Activated effector memory CD4-positive, alpha-beta T cell treated with Interleukin-2 at 50 U/mL for 16 hours (primary cell): Measurements from ENCODE around the gene SLC5A11.
"Not testable (repeated sequence)": the region's sequence is repeated elsewhere in the genome, so short reads cannot be mapped to it uniquely, and the experiment has no call there.

Experiments
- DNase-seq: peaks from one replicate; pipeline ENCODE4 v3.0.0-alpha.2; 2020

The SLC5A11 gene

DNA sequence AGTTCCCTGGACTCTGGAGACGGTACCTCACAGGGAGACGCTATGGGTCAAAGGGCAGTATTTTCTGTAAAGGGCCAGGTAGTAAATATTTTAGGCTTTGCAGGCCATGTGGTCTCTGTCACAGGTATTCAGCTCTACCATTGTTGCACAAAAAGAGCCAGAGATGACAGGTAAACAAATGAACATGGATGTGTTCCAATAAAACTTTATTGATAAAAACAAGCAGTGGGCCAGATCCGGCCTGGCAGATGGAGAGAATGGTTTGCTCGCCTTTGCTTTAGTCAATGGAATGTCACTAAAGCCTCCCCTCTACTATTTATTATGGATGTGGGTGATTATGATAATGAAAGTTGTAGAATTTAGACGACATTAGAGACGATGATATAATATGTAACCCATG lies 8.9 kb upstream of the SLC5A11 start:
- DNase-seq = no peak

DNA sequence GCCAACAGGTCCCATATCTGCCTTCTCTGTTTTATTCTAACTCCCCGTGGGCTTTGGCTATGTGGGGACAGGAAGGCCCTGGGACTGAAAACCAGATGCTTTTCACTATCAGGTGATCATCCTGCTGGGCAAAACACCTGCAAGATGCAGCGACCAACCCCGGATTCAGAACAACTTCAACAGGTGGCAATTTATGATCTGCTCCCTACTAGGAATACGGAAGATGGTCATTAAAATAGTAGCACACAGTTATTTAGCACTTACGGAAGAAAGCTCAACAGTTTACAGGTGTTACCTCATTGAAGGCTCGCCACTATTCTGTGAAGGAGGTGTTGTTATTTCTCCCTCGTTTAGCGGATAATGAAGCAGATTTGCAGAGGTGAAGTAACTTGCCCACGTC lies 7.8 kb upstream of the SLC5A11 start:
- DNase-seq = no peak

DNA sequence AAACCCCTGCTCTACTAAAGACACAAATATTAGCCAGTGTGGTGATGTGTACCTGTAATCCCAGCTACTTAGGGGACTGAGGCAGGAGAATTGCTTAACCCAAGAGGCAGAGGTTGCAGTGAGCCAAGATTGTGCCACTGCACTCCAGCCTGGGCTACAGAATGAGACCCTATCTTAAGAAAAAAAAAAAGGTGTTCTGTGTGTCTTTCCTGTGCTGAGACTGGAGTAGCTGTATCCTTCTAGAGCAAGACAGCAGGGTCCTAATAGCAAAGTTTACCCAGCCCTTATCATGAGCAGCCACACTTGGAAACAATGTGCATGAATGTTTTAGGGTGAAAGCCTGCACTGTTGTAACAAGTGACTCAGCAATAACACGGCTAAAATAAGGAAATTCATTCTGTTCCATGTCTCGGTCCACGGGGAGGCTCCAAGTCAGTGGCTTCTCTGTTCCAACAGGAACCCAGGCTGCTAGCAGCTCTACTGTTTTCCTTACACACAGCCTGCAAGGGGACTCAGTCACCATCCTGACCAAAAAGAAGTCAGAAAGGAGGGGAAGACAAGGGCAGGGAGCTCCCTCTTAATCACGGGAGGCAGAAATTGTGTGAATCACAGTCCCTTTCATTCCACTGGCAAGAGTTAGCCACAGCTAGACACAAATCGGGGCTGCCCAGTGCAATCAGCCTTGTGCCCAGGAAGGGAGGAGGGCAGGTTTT lies 7.1 kb upstream of the SLC5A11 start:
- no peak for DNase-seq

DNA sequence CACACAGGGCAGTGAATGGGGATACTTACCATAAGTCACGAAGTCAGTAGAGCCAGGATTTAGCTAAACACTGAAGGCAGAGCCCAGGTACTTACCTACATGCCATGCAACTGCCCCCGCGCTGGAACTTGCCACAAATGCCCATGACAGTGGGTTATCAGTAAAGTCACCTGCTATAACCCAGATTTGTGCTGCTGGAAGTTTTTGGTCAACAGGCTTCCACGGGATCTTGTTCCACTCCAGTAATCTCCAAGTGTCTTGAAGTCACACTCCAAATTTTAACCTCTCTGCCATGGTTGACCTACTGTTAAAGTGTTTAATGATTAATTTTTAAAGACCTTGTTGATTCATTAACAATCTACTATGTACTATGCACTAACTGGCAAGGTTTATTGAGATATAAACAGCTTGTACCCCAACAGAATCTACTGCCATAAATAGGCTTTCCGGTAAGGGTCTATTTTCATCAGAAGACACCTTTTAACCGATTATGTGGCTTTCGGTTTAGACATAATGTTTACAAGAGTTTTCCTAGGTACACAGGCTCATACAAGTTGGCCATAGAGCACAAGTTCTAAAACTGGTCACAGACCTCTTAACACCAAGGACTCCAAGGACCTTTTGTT lies 6.3 kb upstream of the SLC5A11 start:
- DNase-seq = no peak

- no peak for DNase-seq
Observed at GRCh38 chr16:24841291-24841690, 4.5 kb upstream of the SLC5A11 start.

GRCh38 chr16:24844101-24845030 lies 1.4 kb upstream of the SLC5A11 start:
- no peak for DNase-seq

GRCh38 chr16:24845031-24845365 lies 765 bp upstream of the SLC5A11 start:
- DNase-seq = not testable (repeated sequence)

GRCh38 chr16:24846548-24847357 lies 990 bp downstream of the SLC5A11 start:
- no peak for DNase-seq

DNA sequence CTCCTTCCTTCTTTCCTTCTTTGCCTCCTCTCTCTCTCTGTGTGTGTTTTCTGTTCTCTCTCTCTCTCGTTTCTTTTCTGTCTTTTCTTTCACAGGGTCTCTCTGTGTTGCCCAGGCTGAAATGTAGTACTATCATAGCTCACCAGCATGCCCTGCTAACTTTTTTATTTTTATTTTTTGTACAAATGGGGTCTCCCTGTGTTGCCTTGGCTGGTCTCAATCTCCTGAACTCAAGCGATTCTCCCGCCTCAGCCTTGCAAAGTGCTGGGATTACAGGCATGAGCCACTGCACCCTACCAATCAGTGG lies 1.5 kb downstream of the SLC5A11 start:
- no peak for DNase-seq

- no peak for DNase-seq
Observed at GRCh38 chr16:24848065-24848464, 2.3 kb downstream of the SLC5A11 start.

DNA sequence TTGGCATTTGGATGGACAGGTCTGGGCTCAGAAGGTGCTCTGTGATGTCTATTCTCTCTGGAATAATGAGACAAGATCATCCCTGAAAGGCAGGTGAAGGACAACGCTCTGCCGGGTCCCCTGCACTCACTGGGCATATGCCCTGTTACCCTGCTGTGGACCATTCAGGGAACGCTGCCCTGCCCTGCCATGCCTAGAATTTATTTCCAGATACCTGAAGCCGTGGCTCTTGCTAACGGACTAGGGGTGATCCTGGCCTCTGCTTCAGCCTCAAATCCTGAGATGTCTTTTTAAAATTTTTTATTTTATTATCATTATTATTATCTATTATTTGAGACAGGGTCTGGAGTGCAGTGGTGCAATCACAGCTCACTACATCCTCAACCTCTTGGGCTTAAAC lies 3.9 kb downstream of the SLC5A11 start:
- DNase-seq = no peak

DNA sequence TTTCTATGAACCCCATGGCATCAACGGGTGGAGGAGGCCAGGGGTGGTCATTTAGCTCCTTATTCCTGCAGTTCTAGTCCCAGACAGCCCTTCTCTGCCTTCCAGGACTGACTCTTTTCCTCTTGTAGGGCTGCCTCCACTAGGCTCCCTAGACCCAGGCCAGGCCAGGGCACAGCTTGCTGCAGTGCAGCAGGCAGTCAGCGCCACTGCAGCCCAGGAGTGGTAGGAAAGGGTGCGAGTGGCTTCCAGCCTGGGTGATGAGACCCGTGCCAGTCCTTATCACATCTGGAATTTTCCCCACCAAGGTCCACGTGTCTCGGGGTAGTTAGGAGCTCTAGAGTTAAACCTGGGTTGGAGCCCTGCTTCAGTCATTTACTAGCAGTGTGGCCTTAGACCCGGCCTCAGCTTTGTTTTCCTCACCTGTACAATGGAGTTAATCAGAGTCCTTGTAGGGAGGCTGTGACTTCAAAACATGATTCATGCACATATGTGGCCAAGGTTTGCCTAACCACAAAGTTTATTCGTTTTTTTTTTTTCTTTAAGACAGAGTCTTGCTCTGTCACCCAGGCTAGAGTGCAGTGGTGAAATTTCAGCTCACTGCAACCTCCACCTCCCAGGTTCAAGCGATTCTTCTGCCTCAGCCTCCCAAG lies 4.7 kb downstream of the SLC5A11 start:
- DNase-seq = no peak

DNA sequence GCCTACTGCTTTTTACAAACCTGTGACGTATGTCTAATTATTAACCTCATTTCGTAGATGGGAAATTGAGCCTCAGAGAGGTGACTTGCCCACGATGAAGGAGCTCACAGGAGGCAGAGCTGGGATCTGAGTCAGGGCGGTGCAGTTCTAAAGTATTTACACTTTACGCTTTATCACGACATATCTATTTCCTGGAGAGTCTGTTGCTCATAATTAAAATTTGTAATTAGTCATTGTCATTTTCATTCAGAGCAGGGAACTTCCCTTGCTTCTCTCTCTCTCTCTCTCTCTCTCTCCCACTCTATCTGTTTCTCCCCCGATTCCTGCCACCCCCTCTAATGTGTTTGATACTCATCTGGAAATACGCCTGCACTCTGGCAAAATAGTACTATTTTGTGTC lies 5.9 kb downstream of the SLC5A11 start:
- no peak for DNase-seq

GRCh38 chr16:24852281-24852721 lies 6.5 kb downstream of the SLC5A11 start:
- DNase-seq = no peak

- no peak for DNase-seq
Observed at GRCh38 chr16:24853169-24853824, 7.5 kb downstream of the SLC5A11 start.

DNA sequence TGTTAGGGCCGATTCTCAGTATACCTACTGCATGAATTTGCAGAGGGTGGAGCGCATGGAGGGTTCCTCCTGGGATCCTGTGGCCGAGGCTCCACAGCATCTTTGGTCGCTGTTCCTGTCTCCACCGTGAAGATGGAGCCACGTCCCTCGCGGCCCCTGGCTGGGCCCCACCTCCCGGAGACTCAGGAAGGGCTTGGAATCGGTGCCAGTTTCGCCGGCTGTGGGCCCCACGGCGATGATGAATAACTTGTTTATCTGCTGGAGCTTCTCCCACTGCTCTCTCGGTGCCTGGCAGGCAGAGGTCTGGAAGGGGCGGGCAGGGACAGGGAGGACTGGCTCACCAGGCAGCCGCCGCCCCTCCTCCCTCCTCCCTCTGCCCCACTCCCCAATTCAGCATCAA lies 8.1 kb downstream of the SLC5A11 start:
- no peak for DNase-seq

GRCh38 chr16:24854607-24855171 lies 8.9 kb downstream of the SLC5A11 start:
- no peak for DNase-seq

DNA sequence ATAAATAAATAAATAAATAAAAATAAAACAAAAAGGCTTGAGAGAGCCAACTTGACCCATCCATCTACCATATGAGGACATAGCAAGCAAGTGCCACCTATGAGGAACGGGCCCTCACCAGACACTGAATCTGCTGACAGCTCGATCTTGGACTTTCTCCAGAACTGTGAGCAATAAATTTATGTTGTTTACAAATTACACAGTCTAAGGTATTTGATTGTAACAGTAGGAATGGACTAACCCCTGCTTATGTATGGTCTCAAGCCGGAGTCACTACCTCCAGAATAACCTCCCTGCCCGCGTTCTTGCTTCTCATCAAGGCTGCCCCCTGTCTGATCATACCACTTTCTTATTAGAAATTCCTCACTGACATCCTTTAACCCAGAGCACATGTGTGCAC lies 9.9 kb downstream of the SLC5A11 start:
- no peak for DNase-seq

DNA sequence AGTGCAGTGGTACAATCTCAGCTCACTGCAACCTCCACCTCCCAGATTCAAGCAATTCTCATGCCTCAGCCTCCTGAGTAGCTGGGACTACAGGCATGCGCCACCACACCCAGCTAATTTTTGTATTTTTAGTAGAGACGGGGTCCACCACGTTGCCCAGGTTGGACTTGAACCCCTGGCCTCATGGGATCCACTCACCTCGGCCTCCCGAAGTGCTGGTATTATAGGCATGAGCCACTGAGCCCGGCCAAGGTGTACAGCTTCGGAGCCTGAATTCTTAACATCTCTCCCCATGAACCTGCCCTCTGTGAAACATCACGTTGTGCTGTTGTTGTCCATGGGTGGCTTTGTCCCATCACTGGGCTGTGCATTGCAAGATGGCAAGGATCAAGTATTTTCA lies 11.1 kb downstream of the SLC5A11 start:
- DNase-seq = not testable (repeated sequence)

GRCh38 chr16:24858219-24859041 lies 12.7 kb downstream of the SLC5A11 start:
- peak; percentile 3 for DNase-seq

DNA sequence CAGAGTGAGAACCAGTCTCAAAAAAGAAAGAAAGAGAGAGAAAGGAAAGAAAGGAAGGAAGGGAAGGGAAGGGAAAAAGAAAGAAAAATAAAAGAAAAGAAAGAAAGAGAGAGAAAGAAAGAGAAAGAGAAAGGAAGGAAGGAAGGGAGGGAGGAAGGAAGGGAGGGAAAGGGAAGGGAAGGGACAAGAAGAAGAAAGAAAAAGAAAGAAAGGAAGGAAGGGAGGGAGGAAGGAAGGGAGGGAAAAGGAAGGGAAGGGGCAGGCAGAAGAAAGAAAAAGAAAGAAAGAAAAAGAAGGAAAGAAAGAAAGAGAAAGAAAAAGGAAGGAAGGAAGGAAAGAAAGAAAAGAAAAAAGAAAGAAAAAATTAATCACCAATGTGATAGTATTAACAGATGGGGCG lies 15.7 kb downstream of the SLC5A11 start:
- DNase-seq = no peak
